Left ventricle myocardium inferior (tissue), 1 donor: ENCODE results near the gene STK39. TPM values are rescaled to one million over a fixed set of nuclear protein-coding genes. Genes with fewer than 3 reads are reported as not detected.

Experiments
- DNase-seq: peaks from one replicate; pipeline ENCODE4 v3.0.0-alpha.2; 2020
- H3K27ac ChIP-seq: fragments of 200-600 bp; replicated peaks from 2 replicates; pipeline ENCODE4 v1.8.0; 2021
- H3K27me3 ChIP-seq: fragments of 200-600 bp; 2 replicates; pipeline ENCODE4 v1.8.0; 2021; ENCODE audit warnings: low read depth
- H3K36me3 ChIP-seq: fragments of 200-600 bp; 2 replicates; pipeline ENCODE4 v1.8.0; 2021
- H3K4me1 ChIP-seq: fragments of 200-600 bp; 2 replicates; pipeline ENCODE4 v1.8.0; 2021
- H3K4me3 ChIP-seq: fragments of 200-600 bp; 2 replicates; pipeline ENCODE4 v1.8.0; 2021; ENCODE audit warnings: mild to moderate bottlenecking, moderate library complexity
- H3K9me3 ChIP-seq: fragments of 200-600 bp; replicated peaks from 2 replicates; pipeline ENCODE4 v1.8.0; 2021
- intact Hi-C: fragments of 100-400 bp; cut with micrococcal nuclease; formaldehyde crosslinking; loops from one replicate; pipeline ENCODE4 v1.11.0; 2022
- total RNA-seq: library from RNA; stranded (reverse); fragmentation: NEBNext Ultra II Directional; extraction: Animal tissue kit (Norgen Biotek cat#: 25700); gene quantifications from one replicate; pipeline ENCODE4 v1.2.1, GENCODE V29; 2021
- TF ChIP-seq, protein P1 (sequence below): fragments of 200-600 bp; IDR thresholded peaks from 2 replicates; pipeline ENCODE4 v1.8.0; 2021; ENCODE audit warnings: antibody characterized with exemption, mild to moderate bottlenecking, borderline replicate concordance
- donor health status: DM: no; HTN: yes; CAD: no; lungs with severe emphysema.

Gene STK39
- total RNA-seq, 1 donor from 2014 or later: 23.2 TPM

DNA sequence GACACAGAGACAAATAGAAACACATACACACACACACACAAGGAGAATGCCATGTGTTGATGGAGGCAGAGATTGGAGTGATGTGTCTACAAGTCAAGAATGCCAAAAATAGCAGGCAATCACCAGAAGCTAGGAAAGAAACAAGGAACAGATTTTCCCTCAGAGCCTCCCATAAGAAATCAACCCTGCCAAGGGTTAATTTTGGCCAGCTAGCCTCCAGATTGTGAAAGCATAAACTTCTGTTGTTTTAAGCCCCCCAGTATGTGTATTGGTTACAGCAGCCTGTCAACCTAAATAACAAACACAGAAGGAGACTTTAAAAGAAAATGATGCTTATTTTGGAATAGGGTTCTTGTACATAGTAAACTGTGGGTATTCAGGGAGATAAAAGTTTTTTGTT, 5.6 kb upstream of the STK39 start:
- Histone ChIP-seq H3K27ac (no peak overlapping the region), H3K36me3 (no peaks in the 10 kb centered on the region), H3K27me3 (no peaks in the 10 kb centered on the region), H3K9me3 (no peaks in the 10 kb centered on the region), H3K4me3 (no peak overlapping the region), H3K4me1 (peaks cover 8% of the 10 kb centered on the region)
- TF ChIP-seq, protein P1, sequence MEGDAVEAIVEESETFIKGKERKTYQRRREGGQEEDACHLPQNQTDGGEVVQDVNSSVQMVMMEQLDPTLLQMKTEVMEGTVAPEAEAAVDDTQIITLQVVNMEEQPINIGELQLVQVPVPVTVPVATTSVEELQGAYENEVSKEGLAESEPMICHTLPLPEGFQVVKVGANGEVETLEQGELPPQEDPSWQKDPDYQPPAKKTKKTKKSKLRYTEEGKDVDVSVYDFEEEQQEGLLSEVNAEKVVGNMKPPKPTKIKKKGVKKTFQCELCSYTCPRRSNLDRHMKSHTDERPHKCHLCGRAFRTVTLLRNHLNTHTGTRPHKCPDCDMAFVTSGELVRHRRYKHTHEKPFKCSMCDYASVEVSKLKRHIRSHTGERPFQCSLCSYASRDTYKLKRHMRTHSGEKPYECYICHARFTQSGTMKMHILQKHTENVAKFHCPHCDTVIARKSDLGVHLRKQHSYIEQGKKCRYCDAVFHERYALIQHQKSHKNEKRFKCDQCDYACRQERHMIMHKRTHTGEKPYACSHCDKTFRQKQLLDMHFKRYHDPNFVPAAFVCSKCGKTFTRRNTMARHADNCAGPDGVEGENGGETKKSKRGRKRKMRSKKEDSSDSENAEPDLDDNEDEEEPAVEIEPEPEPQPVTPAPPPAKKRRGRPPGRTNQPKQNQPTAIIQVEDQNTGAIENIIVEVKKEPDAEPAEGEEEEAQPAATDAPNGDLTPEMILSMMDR: no peak
- no peak for DNase-seq
- intact Hi-C loops: no loop called here

DNA sequence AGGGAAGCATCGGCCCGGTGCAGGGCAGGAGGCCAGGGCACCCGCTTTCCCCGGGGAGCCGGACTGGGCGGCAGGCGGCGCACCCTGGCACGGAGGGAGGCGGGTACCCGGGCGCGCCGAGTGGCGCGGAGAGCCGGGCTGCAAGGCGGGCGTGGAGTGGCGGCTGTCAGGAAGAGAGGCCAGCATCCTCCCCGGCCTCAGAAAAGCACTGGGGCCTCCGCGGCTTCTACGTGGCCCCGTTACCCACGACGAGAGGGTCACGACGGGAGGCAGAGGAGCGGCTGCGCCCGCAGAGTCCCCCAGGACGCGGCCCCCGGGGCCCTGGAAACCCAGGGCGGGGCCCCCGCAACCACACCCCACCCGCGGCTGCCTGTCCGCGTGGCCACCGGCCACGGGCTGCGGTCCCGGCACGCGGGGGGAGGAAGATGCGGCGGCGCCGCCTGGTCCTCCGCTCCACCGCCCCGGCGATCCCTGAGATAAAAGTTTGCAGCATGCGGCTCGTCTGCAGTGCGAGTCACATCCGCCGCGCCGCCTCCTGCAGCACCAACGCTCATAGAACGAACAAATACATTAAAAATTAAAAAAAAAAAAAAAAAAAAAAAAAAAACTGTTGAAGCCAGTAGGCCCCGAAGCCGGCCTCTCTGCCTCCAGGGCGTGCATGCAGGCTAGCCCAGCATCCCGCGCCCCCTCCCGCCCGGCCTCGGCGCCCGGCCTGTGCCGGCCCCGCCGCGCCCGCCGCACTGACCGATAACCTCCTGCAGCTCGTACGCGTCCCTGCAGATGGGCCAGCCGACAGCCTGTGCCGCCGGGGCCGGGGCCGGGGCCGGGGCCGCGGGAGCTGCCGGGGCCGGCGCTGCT, 683 bp downstream of the STK39 start:
- intact Hi-C loops: loop anchor here (10.0 kb wide), 1 partner anchor 102 kb away; no protein-coding TSS in a partner anchor
- Histone ChIP-seq H3K36me3 (no peaks in the 10 kb centered on the region), H3K9me3 (no peaks in the 10 kb centered on the region), H3K4me3 (peak overlapping the region; percentile 89), H3K4me1 (peaks cover 46% of the 10 kb centered on the region), H3K27ac (peak overlapping the region; percentile 90), H3K27me3 (no peaks in the 10 kb centered on the region)
- TF ChIP-seq, protein P1: peak; percentile 51
- peak; percentile 76 for DNase-seq

DNA sequence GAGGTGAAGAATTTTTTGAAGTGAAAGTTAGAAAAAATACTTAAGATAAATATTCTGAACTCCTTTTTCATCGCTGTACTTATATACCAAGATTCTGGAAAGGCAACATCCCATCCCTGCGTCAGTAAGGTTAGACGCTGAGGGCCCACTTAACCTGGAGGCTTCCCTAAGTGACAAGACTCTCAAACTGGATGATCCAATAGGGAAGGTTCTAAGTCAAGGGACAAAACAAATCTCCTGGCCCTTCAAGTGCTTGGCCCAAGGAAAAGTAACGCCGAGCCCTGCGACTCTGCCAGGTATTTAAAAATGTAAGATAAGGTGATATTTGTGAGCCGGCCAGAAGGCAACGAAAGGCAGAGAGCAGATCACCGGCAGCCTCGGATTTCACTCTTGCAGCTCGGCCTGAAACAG, 1.3 kb downstream of the STK39 start:
- no peaks in the 10 kb centered on the region for H3K36me3 ChIP-seq
- no peak for DNase-seq
- intact Hi-C loops: loop anchor here (10.0 kb wide), 1 partner anchor 101 kb away; no protein-coding TSS in a partner anchor
- H3K27ac ChIP-seq: peak overlapping the region; percentile 90
- H3K9me3 ChIP-seq: no peaks in the 10 kb centered on the region
- no peaks in the 10 kb centered on the region for H3K27me3 ChIP-seq
- peak overlapping the region; percentile 89 for H3K4me3 ChIP-seq
- TF ChIP-seq, protein P1: no peak
- peaks cover 52% of the 10 kb centered on the region for H3K4me1 ChIP-seq

DNA sequence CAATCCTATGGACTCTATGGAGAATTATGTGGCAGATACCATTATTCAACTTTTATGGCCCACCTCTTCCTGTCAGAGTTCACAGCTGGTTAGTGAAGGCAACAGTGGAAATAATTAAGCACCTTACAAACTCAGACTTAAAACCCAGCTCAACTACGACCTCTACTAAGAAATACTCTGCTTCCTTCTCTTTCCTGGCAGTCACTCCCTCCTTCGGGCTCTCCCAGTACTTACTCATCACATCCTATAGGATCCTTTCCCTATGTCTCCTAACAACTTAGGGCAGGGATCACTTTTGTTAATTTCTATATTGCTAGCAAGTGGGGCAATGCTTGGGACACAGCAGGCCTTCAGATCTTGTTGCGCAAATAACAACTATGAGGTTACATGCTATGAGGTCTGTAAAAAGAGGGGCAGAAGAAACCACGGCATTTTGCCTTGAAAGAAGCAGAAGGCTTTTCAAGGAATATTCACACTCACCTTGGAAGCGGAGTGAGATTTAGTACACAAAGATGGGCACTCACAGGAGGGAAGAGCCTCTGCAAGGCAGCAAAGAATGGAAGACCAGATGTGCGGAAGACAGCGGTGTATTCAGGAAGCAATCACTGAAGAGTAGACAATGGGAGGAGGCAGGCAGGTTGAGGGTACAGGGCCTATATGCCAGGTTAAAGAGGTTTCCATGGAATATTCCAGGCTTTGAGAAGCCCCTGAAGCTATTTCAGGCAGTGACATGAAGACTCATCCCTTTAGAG, 2.1 kb downstream of the STK39 start:
- no peaks in the 10 kb centered on the region for H3K9me3 ChIP-seq
- H3K4me1 ChIP-seq: peaks cover 60% of the 10 kb centered on the region
- intact Hi-C loops: loop anchor here (10.0 kb wide), 1 partner anchor 100 kb away; no protein-coding TSS in a partner anchor
- H3K4me3 ChIP-seq: peak overlapping the region; percentile 89
- DNase-seq: no peak
- TF ChIP-seq, protein P1: no peak
- no peaks in the 10 kb centered on the region for H3K36me3 ChIP-seq
- H3K27me3 ChIP-seq: no peaks in the 10 kb centered on the region
- peak overlapping the region; percentile 90 for H3K27ac ChIP-seq

DNA sequence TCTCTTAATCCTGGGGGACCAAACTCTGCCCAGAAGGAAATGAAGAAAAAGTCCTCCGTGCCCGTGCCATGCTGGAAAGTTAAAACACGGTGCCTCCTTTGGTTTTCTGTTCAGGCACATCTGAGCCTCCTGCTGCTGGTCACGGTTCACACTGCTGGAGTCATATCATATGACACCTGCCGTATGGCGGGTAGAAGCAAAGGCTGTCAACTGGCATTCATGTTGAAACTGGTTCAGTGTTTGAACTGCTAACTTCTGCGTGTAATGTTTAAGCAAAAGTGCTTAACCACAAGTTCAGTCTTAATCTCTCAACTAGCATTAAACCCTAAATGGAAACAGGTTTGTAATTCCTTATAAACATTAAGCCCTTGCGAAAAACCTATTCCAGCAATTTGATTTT, 3.1 kb downstream of the STK39 start:
- H3K4me3 ChIP-seq: peak overlapping the region; percentile 89
- intact Hi-C loops: loop anchor here (10.0 kb wide), 1 partner anchor 100 kb away; no protein-coding TSS in a partner anchor
- H3K4me1 ChIP-seq: peaks cover 68% of the 10 kb centered on the region

More for the DNA sequence above, 3.1 kb downstream of the STK39 start:
- Histone ChIP-seq H3K36me3 (no peaks in the 10 kb centered on the region), H3K27ac (peak overlapping the region; percentile 90), H3K27me3 (no peaks in the 10 kb centered on the region), H3K9me3 (no peaks in the 10 kb centered on the region)
- TF ChIP-seq, protein P1: no peak
- peak; percentile 21 for DNase-seq
